IPS-11a (cell line): Measurements from ENCODE around the gene SH3TC2.
"Not testable (repeated sequence)": the region's sequence is repeated elsewhere in the genome, so short reads cannot be mapped to it uniquely, and the experiment has no call there.

ENCODE experiments used
- H3K4me3 ChIP-seq: one replicate; pipeline ENCODE4 v1.5.1; 2013; ENCODE audit warnings: low read depth, low read length, control low read depth

Gene SH3TC2

DNA sequence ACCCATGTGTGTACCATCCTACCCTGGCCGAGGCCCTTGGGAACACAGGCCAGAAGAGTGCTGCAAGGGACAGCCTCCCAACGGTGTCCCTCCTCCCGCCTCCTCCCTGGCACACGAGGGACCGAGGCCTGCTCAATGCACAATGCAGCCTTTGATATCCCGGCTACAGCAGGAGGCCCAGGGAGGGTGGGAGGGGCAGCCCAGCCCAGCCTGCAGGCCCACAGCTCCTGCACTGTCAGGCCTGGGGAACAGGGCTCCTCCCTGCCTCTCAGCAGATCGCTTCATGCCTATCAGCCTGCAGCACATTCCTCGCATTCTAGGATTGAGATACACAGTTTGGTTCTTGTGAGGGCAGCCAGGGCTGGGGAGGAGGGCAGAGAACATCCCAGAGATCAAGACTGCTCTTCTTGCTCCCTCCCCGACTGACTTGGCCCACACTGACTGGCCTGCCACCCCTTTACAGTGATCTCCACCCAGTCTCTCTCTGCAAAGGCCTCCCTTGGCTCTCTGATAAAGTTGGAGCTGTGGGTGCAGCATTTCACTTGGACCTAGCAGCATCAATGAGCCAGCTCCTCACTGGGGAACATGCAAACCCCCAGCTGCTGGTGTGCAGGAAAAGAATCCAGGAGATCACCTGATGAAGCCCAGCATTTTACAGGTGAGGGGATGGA lies at the start of gene SH3TC2:
Gene SH3TC2 (minus strand): TSS at position 46 of the 671 bp plus-strand sequence. CDS start 40 bp downstream, at position 6.
- no peak within 1 kb of the TSS for H3K4me3 ChIP-seq

GRCh38 chr5:149110406-149110805 lies 47.5 kb upstream of the SH3TC2 start:
- H3K4me3 ChIP-seq, result no peak overlapping the region

DNA sequence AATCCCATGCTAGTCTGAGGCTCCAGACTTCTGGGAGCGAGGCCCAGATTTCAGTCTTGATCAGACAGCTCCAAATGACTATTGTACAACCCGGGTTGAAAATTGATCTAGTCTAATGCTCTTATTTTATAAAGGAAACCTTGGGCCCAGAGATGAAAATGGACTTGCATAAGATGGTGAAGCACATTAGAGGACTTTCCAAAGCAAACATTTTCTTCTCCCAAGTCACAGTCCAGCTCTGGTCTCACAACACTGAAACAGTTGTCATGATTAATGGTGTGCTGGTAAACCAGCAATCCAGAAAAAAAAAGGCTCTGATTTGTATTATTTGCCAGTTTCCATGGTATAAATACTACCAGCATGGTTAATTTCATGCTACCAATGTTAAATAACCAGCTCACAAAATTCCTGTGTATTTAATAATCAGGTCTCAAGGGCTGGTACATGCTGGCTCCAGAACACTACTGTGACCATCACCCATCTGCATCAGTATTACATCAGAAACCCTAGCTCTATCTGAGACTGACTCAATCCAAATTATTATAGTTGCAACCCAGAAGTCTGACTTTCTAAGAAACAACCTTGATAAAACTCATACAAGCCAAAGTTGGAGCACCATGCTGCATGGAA lies 45.9 kb upstream of the SH3TC2 start:
- no peak overlapping the region for H3K4me3 ChIP-seq

- no peak overlapping the region for H3K4me3 ChIP-seq
These were observed 37.5 kb upstream of the SH3TC2 start for GRCh38 chr5:149100331-149100730.

DNA sequence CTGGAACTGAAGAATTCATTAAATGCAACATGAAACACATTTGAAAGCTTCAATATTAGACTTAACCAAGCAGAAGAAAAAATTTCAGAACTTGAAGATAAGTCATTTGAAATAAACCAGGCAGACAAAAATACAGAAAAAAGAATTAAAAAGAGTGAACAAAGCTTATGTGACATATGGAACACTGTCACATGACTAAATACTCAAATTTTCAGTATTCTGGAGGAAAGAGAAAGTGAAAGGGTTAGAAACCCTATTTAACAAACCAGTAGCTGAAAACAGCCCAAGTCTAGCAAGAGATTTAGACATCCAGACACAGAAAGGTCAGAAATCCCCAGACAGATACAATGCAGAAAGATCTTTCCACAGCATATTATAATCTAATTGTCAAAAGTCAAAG lies 37.1 kb upstream of the SH3TC2 start:
- H3K4me3 ChIP-seq, result no peak overlapping the region

DNA sequence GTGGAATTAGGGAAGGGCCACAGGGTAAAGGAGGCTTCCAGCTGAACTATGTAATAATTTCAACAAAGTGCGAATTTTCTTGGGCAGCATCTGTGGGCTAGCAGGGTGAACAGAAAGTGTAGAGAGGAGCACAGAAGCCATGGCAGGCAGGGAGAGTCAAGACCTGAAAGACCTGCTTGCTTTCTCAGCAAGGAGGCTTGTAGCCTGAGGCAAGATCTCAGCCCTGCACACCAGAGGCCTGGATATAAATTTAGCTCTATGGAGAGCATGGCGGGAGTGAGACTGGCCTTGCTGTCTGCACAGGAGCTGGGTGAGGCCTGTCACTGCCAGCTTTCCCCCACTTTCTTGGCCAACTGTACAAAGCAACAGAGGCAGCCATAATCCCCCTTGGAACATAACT lies 32.1 kb upstream of the SH3TC2 start:
- H3K4me3 ChIP-seq, result no peak overlapping the region

- H3K4me3 ChIP-seq, result no peak overlapping the region
These were observed 30.8 kb upstream of the SH3TC2 start for GRCh38 chr5:149093625-149094024.

DNA sequence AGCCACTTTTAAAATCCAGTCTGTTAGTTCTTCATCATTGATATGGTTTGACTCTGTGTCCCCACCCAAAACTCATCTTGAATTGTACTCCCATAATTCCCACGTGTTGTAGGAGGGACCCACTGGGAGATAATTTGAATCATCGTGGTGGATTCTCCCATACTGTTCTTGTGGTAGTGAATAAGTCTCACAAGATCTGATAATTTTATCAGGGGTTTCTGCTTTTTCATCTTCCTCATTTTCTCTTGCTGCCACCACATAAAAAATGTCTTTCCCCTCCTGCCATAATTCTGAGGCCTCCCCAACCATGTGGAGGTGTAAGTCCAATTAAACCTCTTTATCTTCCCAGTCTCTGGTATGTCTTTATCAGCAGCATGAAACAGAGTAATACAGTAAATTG lies 26.9 kb upstream of the SH3TC2 start:
- no peak overlapping the region for H3K4me3 ChIP-seq

- no peak overlapping the region for H3K4me3 ChIP-seq
These were observed 25.8 kb upstream of the SH3TC2 start for GRCh38 chr5:149088686-149089085.

DNA sequence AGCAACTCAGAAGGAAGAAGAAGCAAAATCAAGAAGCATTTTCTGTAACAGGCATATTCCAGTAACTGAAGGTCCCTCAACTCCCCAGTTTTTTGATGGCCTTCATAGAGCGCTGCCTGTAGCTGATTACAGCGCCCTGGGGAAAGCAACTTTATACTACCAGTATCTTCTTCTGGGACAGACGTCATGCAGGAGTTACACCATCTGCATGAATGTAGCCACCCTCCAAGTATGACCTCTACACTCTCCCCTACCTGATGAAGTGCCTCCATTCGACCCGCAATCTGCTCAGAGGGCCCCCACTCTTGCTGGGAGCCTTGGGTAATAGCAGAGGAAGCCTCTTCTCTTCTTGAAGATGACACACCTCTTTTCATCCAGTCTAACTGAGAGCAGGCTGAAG lies 21.0 kb upstream of the SH3TC2 start:
- H3K4me3 ChIP-seq, result no peak overlapping the region

GRCh38 chr5:149082271-149082670 lies 19.4 kb upstream of the SH3TC2 start:
- no peak overlapping the region for H3K4me3 ChIP-seq

- no peak overlapping the region for H3K4me3 ChIP-seq
These were observed 17.4 kb upstream of the SH3TC2 start for GRCh38 chr5:149080294-149080693.

DNA sequence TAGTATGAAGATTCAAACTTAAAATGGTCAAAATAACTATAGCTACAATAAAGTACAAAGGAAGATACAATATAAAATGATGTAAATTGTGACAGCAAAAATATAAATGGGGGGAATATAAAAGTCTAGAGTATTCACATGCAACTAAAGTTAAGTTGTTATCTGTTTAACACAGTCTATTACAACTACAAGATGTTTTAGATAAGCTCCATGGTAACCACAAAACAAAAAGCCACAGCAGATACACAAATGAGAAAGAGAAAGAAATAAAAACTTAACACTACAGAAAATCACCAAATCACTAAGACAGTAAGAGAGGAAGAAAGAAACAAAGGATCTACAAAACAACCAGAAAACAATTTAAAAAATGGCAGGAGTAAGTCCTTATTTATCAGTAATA lies 17.0 kb upstream of the SH3TC2 start:
- no peak overlapping the region for H3K4me3 ChIP-seq

- H3K4me3 ChIP-seq, result not testable (repeated sequence)
These were observed 11.2 kb upstream of the SH3TC2 start for GRCh38 chr5:149074071-149074470.

DNA sequence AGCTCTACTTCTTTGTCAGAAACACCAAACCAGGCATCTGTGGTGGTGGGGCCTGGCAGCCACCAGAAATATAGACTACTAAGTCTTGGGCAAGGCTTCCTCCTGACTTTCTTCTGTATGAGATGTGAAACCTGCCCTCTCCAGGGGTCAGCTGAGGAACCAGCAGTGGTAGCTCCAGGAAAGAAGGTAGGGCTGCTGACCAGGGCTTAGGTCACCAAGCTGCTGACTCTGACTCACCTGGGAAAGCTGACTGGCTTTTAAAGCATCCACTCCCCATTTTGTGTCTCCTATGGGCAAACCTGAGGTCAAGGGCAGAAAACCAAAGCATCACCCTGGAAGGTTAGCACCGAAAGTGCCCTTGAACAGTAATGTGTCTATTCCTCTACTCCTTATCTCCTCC lies 10.4 kb upstream of the SH3TC2 start:
- no peak overlapping the region for H3K4me3 ChIP-seq

GRCh38 chr5:149072791-149073190 lies 9.9 kb upstream of the SH3TC2 start:
- H3K4me3 ChIP-seq, result no peak overlapping the region

GRCh38 chr5:149072376-149072775 lies 9.5 kb upstream of the SH3TC2 start:
- no peak overlapping the region for H3K4me3 ChIP-seq

DNA sequence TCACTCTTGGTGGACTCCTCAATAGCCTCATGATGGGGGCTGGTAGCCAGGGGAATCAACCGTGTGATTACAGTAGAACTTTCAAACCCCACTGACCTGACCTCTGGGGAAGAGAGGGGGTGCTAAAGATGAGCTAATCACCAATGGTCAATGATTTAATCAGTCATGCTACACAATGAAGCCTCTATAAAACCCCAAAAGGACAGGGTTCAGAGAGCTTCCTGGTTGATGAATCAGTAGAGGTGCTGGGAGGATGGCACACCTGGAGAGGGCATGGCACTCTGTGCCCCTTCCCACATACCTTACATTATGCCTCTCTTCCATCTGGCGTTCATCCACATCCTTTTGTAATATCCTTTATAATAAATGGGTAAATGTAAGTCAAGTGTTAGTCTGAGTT lies 8.9 kb upstream of the SH3TC2 start:
- no peak overlapping the region for H3K4me3 ChIP-seq

DNA sequence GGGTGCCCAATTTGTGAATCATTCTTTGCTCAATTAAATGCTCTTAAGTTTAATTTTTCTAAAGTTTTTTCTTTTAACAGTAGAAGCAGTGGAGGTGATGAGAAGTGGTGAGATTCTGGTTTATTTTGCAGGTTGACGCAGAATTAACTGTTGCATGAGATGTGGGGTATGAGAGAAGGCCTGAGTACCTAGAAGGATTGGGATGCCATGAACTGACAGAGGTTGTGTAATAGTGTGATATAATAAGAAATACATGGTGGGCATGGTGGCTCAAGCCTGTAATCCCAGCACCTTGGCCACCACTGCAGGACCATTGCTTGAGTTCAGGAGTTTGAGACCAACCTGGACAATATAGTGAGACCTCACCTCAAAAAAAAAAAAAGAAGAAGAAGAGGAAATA lies 8.4 kb upstream of the SH3TC2 start:
- H3K4me3 ChIP-seq, result no peak overlapping the region

DNA sequence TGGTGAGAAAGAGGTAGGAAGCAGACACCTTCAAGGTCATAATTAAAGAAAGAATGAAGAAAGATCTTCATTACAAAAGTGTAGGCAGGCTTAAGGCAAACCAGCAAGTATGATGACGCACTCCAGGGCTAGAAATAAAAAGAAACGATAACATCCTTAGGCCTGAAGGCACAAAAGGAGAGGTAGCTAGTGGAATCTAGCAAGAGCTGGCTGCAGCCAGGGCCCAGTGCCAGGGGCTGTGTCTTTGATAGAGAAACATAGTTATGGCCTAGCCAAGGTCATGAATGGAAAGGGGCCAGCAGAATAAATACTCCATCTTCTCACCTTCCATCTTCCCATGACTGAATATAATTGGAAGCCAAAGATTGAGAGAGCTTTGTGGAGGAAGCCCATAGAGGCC lies 6.8 kb upstream of the SH3TC2 start:
- no peak overlapping the region for H3K4me3 ChIP-seq

DNA sequence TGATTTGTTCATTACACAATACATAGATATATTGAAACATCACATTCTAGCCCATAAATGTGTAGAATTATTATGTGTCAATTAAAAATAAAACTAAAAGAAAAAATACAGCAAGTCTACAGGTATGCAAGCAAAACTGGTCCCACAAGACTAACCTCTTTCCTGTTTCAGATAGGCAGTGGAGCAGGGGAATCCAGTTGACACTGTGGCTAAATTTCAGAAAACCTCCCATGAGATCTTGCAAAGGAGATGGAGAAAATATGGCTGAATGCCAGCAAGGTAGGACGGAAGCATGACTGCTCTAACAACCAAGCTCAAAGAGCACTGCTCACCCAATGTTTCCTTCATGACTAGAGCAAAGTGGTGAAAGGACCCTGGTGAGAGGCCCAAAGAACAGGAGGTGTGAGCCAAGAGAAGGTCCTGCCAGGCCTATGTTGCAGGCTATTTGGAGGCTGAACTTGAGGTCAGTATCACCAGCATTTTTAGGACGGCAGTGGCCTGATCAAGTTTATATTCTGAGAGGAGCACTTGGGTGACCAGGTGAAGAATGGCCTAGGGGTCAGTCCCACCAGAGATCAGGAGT lies 1.1 kb upstream of the SH3TC2 start:
- H3K4me3 ChIP-seq, result no peak overlapping the region

DNA sequence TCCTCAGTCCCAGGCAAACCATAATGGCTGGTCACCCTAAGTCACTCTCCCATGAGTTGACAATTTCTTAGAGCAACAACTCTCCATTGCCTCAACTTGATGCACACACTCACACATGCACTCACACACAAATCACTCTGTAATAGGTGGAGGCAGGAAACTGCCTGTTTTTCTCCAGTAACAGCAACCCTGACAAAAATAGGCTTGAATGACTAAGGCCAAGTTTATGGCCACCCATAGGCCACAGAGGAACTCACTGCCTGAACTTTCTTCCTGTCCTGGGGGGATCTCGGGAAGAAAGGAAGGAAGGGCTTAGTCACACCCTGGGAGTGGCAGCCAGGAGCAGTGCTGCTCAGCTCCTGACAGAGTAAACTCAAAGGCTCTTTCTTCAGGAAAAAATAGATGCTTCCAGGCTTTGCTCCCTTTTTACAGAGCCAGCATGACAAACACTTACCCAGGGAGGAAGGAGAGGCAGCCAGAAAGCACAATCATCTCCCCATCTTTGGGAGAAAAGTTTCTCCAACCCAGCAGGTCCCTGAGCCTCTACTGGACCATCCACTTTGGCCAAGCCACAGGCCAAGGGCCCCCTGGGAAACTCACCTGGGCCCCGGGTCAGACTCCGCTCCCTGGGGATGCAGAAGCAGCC lies 368 bp downstream of the SH3TC2 start:
- no peak overlapping the region for H3K4me3 ChIP-seq
